AG04449 (cell line): Measurements from ENCODE around the gene UBE3B.

Experiments
- CTCF ChIA-PET: fragments of 350-600 bp; formaldehyde crosslinking; extraction: SDS; loops from one replicate; lab custom pipeline; 2021; ENCODE audit warnings: antibody characterized with exemption; lab: Yijun Ruan, JAX
- POLR2A ChIA-PET: fragments of 400-600, 350-600 bp; formaldehyde crosslinking; extraction: SDS; loops from one replicate; lab custom pipeline; 2020; ENCODE audit warnings: antibody characterized with exemption, inconsistent platforms; lab: Yijun Ruan, JAX
- DNase-seq: peaks from one replicate; pipeline ENCODE4 v3.0.0-alpha.2; 2010; ENCODE audit warnings: low read depth, low spot score
- H3K4me3 ChIP-seq: 2 replicates; pipeline ENCODE4 v1.5.1; 2011; ENCODE audit warnings: low read depth, mild to moderate bottlenecking, control low read depth, low read length
- TF ChIP-seq, protein P1 (sequence below): IDR thresholded peaks from one replicate; pipeline ENCODE4 v1.5.1; 2011; ENCODE audit warnings: mild to moderate bottlenecking, moderate library complexity, low read length, control low read depth, inconsistent platforms; ENCODE audit not compliant: insufficient read depth; ENCODE audit errors: missing control alignments

Gene UBE3B

DNA sequence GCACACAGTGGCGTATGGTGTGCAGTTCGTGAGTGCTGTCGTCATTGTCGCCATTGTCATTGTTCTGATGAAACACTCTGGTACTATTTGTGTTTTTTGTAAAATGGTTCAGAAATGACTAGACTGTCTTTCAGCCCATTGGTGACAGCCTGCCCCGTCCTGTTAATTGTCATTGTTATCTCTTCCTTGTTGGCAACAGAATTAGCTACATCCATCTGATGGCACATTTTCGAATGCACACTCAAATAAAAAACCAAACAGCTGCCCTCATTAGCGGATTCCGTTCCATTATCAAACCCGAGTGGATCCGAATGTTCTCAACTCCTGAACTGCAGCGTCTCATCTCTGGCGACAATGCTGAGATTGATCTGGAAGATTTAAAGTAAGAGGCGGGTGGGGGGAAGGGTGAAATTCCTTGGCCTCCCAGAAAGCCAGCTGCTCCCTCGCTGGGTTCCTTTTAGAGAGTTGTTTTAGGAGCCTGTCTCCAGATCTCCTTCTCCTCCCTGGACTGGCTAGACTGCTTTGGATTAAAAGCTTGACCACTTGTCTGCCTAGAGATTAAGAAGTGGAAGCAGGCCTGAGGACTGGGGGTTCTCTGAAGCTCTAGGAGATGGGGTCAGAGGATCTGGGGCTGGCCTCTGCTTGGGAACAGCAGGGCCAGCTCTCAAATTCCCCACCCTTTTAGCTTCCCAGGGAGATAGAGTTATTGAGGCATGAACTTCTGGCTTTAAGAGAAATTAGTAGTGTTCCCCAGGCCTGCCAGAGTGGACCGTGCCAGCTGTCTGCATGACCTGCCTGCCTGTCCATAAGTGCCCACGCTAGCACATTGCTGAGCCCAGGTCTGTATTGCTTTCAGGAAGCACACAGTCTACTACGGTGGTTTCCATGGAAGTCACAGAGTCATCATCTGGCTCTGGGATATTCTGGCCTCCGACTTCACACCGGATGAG, 52.5 kb downstream of the UBE3B start:
- no peak for DNase-seq
- no peak overlapping the region for H3K4me3 ChIP-seq
- TF ChIP-seq, protein P1, sequence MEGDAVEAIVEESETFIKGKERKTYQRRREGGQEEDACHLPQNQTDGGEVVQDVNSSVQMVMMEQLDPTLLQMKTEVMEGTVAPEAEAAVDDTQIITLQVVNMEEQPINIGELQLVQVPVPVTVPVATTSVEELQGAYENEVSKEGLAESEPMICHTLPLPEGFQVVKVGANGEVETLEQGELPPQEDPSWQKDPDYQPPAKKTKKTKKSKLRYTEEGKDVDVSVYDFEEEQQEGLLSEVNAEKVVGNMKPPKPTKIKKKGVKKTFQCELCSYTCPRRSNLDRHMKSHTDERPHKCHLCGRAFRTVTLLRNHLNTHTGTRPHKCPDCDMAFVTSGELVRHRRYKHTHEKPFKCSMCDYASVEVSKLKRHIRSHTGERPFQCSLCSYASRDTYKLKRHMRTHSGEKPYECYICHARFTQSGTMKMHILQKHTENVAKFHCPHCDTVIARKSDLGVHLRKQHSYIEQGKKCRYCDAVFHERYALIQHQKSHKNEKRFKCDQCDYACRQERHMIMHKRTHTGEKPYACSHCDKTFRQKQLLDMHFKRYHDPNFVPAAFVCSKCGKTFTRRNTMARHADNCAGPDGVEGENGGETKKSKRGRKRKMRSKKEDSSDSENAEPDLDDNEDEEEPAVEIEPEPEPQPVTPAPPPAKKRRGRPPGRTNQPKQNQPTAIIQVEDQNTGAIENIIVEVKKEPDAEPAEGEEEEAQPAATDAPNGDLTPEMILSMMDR, result no peak
- POLR2A ChIA-PET, result no interaction called here
- CTCF ChIA-PET, result interaction anchor here (0.7 to 1.6 kb wide), 3 partner anchors 11 to 245 kb away, joined by 3 to 11 read pairs (median 3); no protein-coding TSS in a partner anchor

DNA sequence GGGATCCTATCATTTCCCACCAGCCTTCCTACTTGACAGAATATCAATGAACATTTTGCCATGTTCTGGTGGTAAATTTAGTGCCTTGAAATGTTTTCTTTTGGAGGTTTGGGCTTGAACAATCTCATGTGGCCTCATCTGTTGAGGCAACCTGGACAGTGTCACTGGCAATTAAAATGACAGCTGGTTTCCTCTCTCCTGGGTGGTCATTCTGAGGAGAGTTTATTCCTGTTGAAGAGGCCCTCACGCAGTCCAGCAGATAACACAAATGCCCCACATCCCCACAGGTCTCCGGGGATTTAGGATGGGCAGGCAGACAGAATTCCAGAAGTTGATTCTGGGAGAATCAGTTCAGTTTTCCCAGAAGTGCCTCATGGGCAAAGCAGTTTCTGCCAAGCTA, 54.0 kb downstream of the UBE3B start:
- H3K4me3 ChIP-seq, result no peak overlapping the region
- CTCF ChIA-PET, result interaction anchor here (1.3 to 1.4 kb wide), 2 partner anchors 12 to 34 kb away, joined by 4 to 5 read pairs; no protein-coding TSS in a partner anchor
- POLR2A ChIA-PET, result no interaction called here

DNA sequence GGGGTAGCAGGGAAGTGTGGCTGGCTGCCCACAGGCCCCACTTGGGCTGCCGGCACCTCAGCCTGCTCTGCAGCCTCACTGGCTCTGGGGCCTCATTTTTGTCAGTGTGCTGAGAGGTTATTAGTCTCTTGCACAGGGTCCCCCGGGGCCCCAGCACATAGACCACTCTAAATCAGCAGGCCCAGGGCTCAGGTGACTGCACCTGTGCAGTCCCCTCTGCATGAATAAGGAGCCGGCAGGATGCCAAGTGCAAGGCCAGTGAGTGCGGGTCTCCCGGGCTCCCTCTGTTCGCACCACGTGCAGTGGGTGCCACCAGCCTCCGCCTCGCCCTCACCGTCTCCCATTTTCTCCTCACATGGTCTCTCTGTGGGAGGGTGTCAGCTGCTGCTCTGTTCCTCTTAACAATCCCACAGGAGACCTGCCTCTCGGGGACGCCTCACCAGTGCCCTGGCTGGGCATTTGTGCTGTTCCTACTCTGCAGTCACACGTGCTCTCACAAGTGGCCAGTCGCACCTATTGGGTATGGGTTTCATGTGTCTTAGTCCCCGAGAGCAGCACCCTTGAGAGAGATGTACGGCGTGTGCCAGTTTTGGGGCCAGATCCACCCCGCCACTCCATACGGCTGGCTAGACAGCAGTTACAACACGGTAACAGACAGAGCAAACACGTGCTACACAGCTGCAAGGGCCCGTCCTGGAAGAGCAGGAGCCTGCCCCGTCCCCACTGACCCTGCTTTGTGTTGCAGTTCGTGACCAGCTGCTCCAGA, 55.5 kb downstream of the UBE3B start:
- no peak overlapping the region for H3K4me3 ChIP-seq
- TF ChIP-seq, protein P1, result no peak
- ChIA-PET POLR2A (no interaction called here), CTCF (no interaction called here)
- DNase-seq, result no peak

More for the DNA sequence above, 54.0 kb downstream of the UBE3B start:
- TF ChIP-seq, protein P1, result no peak
- DNase-seq, result no peak

DNA sequence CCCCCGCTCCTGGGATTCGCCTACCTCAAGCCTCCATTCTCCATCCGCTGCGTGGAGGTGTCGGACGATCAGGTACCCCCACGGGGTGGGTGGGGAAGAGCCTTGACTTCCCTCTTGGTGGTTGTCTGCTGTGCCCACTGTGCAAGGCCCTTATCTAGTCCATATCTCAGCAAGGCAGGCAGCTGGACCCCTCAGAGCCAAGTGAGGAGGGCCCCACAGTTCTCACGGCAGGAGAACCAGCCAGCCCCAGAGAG, 56.0 kb downstream of the UBE3B start:
- no peak for DNase-seq
- CTCF ChIA-PET, result no interaction called here
- POLR2A ChIA-PET, result no interaction called here
- H3K4me3 ChIP-seq, result no peak overlapping the region
- TF ChIP-seq, protein P1, result no peak

DNA sequence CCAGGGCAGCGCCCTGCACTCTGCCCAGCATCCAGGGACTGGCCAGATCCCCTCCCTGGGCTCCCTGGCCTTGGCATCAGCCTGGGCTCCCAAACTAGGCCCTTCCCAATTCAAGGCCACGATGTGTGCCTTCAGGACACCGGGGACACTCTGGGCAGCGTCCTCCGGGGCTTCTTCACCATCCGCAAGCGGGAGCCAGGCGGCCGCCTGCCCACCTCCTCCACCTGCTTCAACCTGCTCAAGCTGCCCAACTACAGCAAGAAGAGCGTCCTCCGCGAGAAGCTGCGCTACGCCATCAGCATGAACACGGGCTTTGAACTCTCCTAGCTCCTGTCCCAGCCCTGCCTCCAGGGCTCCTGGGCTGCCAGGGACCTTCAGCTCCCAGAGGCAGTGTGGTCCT, 57.0 kb downstream of the UBE3B start:
- TF ChIP-seq, protein P1, result no peak
- ChIA-PET CTCF (interaction anchor here (0.9 kb wide), 1 partner anchor 16 kb away, joined by 3 read pairs; no protein-coding TSS in a partner anchor), POLR2A (no interaction called here)
- no peak overlapping the region for H3K4me3 ChIP-seq
- no peak for DNase-seq

DNA sequence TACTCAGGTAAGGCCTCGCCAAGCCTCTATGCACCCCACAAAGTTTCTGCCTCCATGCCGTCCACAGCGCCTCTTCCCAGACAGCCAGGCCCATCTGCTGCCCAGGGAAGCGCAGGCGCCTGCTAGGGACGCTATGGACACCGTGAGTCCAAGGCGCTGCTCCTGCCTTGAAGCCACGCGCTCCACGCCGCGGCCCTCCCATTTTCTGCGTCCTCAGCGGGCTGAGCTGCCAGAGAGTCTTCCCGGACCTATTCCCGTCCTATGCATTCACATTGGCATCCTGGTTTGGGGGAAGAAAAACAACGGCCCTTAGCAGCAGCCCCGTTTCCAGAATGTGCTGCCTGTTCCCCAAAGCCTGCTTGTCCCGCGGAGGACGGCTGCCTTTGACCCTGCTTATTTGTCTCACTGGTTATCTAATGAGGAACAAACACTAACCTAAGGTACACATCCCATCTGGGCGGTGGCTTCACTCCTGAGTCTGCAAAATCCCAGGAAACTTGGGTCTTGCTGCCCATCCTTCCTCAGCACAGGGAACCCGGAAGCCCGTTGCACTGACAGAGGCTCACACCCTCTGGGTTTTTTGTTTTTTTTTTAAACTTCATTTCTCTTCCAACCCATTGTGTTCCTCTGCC, 57.9 kb downstream of the UBE3B start:
- TF ChIP-seq, protein P1, result no peak
- ChIA-PET CTCF (no interaction called here), POLR2A (no interaction called here)
- no peak overlapping the region for H3K4me3 ChIP-seq
- no peak for DNase-seq
